Stimulated activated CD4-positive, alpha-beta T cell treated with anti-CD3 and anti-CD28 coated beads, TNF-alpha, amount 100 ng/mL, for 4 hours (primary cell): ENCODE measurements around the gene BGLAP.
A peak's percentile ranks its signal among the peaks of the same experiment; 100 is the strongest.
"Not testable (repeated sequence)": the region's sequence is repeated elsewhere in the genome, so short reads cannot be mapped to it uniquely, and the experiment has no call there.

Experiments
- DNase-seq, 3 experiments: peaks; one replicate each; pipeline ENCODE4 v3.0.0-alpha.2; 2020; ENCODE audit warnings: low read depth in 3 of 3

BGLAP gene

DNA sequence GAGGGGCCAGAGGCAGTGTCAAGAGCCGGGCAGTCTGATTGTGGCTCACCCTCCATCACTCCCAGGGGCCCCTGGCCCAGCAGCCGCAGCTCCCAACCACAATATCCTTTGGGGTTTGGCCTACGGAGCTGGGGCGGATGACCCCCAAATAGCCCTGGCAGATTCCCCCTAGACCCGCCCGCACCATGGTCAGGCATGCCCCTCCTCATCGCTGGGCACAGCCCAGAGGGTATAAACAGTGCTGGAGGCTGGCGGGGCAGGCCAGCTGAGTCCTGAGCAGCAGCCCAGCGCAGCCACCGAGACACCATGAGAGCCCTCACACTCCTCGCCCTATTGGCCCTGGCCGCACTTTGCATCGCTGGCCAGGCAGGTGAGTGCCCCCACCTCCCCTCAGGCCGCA is at the start of gene BGLAP:
Gene BGLAP, plus strand, starts transcription at position 259 of the 400 bp plus-strand sequence. Its CDS starts 48 bp downstream, at position 307.
- DNase-seq = no peak

DNA sequence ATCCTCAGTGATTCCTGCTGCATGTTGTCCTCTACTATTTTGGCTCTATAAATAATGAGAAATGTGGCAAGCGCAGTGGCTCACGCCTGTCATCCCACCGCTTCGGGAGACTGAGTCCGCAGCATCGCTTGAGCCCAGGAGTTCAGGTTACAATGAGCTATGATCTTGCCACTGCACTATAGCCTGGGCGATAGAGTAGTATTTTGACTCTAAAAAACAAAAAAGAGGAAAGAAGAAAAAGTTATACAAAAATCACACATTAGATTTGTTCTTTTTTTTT is 48.8 kb upstream of the BGLAP start:
- no peak for DNase-seq

DNA sequence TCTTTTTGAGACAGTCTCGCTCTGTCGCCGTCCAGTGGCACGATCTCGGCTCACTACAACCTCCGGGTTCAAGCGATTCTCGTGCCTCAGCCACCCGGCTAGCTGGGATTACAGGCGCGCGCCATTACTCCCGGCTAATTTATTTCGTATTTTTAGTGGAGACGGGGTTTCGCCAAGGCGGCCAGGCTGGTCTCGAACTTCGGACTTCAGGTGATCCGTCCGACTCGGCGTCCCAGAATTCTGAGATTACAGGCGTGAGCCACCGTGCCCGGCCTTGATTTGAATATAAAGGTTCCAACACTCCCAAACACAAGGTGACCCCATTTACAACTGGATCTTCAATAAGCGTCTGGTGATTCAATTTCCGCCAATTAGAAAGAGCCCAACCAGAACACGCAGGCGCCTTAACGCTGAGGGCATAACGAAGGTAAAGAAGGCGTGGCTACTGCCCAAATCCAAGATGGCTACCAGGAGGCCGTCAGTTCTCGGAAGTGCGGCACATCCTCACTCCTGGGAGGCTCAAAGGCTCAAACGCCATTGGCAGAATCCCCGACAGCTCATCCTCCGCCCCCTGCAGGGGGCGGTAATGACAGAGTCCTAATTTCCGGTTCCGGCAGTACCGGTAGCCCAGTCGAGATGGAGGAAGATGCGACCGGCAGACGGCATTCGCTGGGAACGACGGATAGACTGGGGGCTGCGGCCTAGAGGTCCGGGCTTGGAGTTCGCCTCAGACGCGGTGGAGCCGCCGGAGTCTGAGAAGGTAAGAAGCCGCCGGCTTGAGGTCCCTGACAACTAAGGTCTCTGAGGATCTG is 48.3 kb upstream of the BGLAP start, which contains the start of gene SLC25A44:
Gene SLC25A44, plus strand, starts transcription at position 617 of the 812 bp plus-strand sequence. CDS start 5,744 bp downstream, outside the sequence.
- DNase-seq = peak; percentile 88 to 95 (median 94)

DNA sequence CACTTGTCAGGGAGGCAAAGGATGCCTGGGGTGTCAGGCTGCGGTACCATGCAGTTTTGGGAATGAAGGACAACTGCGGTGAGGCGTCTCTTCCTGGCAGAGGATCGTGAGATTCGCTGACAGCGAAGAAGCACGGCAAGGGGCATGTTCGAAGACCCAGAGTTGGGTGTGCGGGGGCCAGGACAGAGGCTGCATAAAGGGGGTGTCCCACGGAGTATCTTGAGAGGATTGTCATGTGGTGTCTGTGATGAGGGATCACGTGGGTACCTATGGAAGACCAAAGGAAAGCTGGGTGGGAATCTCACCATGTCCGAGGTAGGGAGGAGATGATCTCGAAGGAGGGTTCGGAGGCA is 47.7 kb upstream of the BGLAP start:
- no peak for DNase-seq

DNA sequence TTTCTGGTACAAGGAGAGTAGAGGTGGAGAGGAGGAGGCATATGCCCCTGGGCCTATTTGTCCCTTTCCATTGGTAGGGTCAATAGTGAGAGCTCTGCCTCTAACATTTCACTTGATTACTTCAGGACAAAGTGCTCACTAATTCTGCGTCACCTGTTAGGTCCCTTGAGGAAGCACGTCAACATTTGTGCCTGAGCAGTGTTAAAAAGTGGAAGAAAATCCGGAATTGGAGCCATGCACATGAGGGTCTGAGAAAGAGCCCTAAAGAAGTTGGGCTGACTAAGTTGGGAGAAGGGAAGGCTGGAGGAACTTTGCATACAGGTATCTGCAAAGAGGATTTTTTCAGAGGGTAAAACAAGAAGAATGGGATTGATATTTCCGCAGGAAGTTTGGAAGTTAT is 46.1 kb upstream of the BGLAP start:
- no peak for DNase-seq

DNA sequence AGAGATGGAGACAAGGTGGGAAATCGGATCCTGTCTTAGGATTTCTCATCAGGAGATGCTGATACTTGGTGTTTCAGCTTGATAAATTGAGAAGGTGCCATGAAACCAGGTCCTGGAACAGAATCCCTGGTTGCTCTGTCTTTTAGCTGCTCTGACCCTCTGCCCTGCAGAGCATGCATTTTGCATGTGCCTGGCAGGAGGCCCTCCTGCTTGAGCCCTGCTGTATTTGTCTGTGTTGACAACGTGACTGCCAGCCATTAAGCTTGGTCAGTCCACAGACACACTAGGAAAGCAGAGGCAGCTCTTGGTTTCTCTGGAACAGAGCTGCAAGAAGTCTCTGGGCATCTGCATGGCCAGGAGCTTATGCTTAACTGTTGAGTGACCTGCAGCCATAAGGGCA is 45.5 kb upstream of the BGLAP start:
- DNase-seq = no peak

DNA sequence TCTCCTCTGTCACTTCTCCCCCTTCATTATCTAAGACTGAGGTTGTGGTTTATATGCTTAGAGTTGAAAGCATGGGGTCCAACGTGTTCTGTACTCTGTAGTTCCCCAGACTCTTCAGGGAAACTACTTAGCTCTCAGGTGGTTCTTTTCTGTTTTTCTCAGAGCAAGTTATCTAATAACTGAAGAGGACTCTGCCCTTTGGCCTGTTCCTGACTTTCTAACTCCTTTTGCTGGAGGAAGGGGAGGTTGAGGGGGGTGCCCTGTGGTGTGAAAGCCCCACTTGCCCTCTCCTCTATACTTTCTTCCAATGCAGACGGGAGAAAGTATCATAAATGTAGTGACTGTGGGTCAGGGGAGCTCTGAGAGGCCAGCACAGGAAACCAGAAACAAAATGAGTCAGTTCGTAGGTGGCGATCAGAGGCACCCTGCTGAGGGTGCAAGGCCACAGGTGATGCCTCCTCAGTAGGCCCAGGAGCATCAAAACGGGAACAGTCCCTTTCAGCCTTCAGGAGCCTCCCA is 43.1 kb upstream of the BGLAP start:
- DNase-seq = no peak

DNA sequence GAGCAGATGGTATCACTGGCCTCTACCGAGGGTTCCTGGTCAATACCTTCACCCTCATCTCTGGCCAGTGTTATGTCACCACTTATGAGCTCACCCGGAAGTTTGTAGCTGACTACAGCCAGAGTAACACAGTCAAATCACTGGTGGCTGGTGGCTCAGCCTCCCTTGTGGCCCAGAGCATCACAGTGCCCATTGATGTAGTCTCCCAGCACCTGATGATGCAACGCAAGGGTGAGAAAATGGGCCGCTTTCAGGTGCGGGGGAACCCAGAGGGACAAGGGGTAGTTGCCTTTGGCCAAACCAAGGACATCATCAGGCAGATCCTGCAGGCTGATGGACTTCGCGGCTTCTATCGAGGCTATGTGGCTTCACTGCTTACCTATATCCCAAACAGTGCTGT is 41.9 kb upstream of the BGLAP start:
- DNase-seq = no peak

DNA sequence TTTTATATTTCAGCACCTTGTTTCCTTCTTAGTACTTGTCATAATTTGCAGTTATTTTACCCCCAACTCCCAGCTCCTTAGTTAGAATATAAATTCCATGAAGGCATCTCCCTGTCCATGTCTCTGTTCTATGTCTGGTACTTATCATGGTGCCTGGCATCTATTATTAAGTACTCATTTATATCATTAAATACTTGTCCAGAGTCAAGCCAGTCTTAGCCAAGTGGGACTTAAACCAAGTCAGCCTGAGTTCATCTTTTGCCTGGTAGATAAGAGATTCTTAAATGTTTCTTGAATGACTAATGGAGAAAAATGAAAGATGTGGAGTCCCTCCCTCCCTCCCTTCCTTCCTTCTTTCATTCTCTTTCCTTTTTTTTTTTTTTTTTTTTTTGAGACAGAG is 38.7 kb upstream of the BGLAP start:
- DNase-seq = no peak

DNA sequence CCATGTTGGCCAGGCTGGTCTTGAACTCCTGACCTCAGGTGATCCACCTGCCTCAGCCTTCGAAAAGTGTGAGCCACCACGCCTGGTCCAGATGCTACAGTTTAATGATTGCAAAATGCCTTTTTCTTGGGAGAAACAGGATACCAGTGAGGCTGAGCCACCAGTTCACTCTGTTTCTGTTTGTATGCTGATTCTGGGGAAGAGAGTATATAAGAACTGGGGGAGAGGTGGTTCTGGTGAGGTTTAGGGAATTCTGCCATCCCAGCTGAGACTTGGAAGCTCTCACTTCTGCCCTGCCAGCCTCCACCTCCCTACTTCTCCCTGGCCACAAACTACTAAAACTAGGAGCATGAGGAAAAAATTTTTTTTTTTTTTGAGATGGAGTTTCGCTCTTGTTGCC is 37.3 kb upstream of the BGLAP start:
- DNase-seq = no peak

DNA sequence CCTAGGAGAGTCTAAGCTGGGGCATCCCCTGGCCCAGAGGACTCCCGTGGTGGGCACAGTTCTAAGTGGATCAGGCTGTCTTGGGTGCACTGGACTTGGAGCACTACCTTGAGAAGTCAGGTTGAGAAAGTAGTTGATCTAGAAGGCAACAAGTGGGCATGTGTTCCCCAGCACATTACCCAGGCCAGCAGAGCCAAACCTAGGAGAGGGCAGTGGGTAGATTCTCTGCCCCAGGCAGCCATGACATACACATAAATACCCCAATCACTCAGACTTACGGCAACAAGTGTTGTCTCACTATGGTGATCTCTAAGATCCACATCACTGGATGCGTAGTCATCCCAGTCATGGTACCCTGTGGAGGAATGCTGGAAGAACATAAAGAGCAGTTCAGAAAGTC is 30.7 kb upstream of the BGLAP start:
- DNase-seq = no peak

DNA sequence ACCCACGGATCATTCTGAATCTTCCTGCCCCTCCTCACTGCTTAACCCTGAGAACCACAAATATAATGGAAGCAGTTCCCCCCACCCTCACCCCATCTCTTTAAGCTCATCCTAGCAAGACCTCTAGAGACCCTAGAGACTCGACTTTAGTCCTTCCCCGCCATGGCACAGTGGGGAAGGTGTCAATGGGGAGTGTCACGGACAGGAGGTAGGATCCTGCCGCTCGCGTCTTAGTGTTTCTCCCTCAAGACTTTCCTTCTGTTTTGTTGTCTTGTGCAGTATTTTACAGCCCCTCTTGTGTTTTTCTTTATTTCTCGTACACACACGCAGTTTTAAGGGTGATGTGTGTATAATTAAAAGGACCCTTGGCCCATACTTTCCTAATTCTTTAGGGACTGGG is 29.9 kb upstream of the BGLAP start:
- DNase-seq = no peak

DNA sequence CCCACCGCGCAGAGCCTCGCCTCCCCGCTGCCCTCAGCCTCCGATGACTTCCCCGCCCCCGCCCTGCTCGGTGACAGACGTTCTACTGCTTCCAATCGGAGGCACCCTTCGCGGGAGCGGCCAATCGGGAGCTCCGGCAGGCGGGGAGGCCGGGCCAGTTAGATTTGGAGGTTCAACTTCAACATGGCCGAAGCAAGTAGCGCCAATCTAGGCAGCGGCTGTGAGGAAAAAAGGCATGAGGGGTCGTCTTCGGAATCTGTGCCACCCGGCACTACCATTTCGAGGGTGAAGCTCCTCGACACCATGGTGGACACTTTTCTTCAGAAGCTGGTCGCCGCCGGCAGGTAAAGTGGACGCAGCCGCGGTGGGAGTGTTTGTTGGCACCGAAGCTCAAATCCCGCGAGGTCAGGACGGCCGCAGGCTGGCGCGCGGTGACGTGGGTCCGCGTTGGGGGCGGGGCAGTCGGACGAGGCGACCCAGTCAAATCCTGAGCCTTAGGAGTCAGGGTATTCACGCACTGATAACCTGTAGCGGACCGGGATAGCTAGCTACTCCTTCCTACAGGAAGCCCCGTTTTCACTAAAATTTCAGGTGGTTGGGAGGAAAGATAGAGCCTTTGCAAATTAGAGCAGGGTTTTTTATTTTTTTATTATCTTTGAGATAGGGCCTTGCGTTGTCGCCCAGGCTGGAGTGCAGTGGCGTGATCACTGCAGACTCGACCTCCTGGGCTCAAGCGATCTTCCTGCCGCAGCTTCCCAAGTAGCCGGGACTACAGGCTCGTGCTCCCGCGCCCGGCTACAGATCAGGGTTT is 28.9 kb upstream of the BGLAP start, which contains the start of gene PMF1:
Gene PMF1, plus strand, starts transcription at position 175 of the 811 bp plus-strand sequence. Its CDS starts 9 bp downstream, at position 184.
- peak; percentile 92 to 96 (median 92) for DNase-seq

DNA sequence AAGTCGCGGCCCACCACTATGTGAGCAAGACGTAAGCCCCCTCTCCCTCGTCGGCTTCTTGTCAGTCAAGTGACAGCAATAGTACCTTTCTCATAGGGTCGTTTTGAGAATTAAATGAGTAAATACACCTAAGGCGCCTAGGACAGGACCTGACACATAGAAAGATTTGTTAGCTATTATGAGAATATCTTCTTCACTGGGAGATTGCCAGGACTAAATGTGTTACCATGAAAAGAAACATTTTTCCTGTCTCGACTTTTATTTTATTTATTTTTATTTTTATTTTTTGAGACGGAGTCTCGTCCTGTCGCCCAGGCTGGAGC is 28.4 kb upstream of the BGLAP start:
- DNase-seq = no peak

DNA sequence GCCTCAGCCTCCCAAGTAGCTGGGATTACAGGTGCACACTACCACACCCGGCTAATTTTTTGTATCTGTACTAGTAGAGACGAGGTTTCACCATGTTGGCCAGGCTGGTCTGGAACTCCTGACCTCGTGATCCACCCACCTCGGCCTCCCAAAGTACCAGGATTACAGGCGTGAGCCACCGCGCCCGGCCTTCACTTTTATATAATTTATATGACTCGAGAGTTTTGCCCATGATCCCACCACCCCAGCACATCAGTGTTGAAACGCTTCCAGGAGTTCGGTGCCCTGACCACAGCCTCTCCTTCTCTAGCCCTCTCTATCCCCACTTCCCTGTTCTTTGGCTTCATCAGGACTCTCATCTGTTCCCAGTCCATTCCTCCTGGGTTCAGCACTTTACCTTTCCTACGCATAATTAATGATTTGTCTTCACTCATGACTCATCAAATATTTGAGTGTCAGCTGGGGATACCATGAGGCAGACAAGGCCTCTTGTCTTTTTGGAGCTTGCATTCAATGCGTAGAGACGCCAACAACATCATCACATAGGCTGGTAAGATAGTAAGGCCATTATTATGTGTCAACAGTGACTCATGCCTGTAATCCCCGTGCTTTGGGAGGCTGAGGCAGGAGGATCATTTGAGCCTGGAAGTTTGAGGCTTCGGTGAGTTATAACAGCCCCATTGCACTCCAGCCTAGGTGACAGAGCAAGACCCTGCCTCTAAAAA is 27.8 kb upstream of the BGLAP start:
- DNase-seq = no peak

DNA sequence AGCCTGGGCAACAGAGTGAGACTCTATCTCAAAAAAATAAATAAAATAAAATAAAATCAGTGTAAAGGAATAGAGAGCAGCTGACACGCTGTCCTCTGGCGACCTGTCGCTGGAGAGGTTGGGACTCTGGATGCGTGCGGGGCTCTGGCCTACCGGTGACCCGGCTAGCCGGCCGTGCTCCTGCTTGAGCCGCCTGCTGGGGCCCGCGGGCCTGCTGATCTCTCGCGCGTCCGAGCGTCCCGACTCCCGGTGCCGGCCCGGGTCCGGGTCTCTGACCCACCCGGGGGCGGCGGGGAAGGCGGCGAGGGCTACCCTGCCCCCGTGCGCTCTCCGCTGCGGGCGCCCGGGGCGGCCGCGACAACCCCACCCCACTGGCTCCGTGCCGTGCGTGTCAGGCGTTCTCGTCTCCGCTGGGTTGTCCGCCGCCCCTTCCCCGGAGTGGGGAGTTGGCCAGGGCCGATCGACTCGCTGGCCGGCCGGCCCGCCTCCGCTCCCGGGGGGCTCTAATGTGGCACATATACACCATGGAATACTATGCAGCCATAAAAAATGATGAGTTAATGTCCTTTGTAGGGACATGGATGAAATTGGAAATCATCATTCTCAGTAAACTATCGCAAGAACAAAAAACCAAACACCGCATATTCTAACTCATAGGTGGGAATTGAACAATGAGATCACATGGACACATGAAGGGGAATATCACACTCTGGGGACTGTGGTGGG is 25.5 kb upstream of the BGLAP start:
- not testable (repeated sequence) for DNase-seq

DNA sequence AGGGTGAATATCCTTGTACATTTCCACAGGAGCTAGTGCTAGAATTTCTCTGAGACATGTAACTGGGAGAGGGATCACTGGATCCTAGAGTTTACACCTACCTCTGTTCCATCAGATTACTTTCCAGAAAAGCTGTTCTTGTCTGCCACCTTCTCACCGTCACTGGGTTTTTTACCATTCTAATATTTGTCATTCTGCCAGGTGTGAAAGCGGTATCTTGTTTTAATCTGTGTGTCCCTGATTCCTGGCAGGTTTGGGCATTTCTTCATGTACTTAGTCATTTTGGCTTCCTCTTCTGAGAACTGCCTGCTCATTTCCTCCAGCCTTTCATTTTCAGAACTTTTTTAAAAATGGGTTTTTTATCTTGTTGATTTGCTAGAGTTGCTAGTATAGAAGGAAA is 24.1 kb upstream of the BGLAP start:
- DNase-seq = peak in 1 of 3 experiments; percentile 25

DNA sequence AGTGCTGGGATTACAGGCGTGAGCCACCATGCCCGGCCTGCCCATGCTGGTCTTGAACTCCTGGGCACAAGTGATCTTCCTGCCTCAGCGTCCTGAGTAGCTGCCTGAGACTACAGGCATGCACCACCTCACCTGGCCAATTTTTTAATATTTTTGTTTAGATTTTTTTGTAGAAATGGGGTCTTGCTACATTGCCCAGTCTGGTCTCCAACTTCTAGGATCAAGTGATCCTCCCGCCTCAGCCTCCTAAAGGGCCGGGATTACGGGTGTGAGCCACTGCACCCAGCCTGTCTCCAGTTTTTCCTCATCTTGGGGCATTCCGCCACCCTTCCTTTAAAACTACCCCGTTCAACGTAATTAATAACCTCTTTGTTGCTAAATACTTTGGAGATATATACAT is 21.8 kb upstream of the BGLAP start:
- no peak for DNase-seq

DNA sequence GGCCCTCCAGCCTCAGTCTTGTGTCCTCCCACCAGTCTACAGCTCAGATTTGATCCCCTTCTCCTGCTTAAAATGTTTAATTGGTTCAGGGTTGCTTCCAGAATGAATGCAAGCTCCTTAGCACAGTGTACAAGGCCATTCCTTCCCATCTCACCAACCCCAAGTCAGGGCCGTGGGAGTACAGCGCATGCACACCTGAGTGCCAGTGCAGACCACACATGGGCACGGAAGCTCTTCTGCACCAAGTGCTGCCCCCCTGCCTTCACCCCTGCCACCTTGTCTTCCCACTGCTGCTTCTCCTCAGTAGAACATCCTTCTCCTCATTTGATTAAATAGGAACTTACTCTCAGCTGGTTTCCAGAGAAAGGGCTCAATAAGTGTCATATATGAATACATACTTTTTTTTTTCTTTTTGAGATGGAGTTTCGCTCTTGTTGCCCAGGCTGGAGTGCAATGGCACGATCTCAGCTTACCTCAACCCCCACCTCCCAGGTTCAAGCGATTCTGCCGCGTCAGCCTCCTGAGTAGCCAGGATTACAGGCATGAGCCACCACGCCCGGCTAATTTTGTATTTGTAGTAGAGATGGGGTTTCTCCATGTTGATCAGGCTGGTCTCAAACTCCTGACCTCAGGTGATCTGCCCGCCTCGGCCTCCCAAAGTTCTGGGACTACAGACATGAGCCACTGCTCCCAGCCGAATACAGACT is 19.8 kb upstream of the BGLAP start:
- no peak for DNase-seq

DNA sequence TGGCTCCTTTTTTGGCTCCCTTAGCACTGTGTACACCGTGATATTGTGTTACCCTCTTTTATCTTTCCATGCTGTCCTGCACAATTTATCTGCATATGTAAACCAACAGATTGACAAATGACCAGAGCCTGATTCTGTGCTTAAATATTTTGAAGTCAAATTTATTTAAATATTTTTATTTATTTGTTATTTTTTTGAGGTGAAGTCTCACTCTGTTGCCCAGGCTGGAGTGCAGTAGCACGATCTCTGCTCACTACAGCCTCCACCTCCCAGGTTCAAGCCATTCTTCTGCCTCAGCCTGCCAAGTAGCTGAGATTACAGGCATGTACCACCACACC is 16.3 kb upstream of the BGLAP start:
- no peak for DNase-seq

DNA sequence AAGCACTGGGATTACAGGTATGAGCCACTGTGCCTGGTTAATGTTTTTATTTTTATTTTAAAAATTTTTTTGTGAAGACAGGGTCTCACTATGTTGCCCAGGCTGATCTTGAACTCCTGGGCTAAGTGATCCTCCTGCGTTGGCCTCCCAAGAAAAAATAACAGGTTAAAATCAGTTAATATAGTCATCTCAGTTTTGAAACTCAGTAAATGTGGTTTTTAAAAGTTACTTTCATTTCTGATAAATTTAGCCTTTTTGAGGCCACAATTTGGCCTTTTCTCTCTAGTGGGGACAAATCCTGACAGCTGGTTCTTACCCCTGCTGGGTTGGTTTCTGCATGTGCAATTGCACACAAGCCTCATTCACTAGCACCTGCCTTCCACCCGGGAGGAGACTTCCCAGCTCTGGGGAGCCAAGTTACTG is 15.9 kb upstream of the BGLAP start:
- no peak for DNase-seq
